GM06990 (cell line): Measurements from ENCODE around the gene TULP3.

Source experiments
- DNase-seq: peaks from one replicate; pipeline ENCODE4 v3.0.0-alpha.2; 2011; ENCODE audit not compliant: insufficient read length; ENCODE audit errors: extremely low read depth
- H3K27me3 ChIP-seq: replicated peaks from 2 replicates; pipeline ENCODE4 v1.6.0; 2011; ENCODE audit warnings: low read length; ENCODE audit not compliant: control insufficient read depth, insufficient read depth
- H3K36me3 ChIP-seq: 2 replicates; pipeline ENCODE4 v1.5.1; 2011; ENCODE audit warnings: low read length; ENCODE audit not compliant: control insufficient read depth, insufficient read depth
- H3K4me3 ChIP-seq: replicated peaks from 2 replicates; pipeline ENCODE4 v1.5.1; 2011; ENCODE audit warnings: low read depth, mild to moderate bottlenecking, control low read depth, low read length
- TF ChIP-seq, protein P1 (sequence below): IDR thresholded peaks from 2 replicates; pipeline ENCODE4 v1.5.1; 2011; ENCODE audit warnings: low read length, control low read depth, mild to moderate bottlenecking, inconsistent platforms; ENCODE audit not compliant: insufficient read depth, poor library complexity, severe bottlenecking

Gene TULP3

DNA sequence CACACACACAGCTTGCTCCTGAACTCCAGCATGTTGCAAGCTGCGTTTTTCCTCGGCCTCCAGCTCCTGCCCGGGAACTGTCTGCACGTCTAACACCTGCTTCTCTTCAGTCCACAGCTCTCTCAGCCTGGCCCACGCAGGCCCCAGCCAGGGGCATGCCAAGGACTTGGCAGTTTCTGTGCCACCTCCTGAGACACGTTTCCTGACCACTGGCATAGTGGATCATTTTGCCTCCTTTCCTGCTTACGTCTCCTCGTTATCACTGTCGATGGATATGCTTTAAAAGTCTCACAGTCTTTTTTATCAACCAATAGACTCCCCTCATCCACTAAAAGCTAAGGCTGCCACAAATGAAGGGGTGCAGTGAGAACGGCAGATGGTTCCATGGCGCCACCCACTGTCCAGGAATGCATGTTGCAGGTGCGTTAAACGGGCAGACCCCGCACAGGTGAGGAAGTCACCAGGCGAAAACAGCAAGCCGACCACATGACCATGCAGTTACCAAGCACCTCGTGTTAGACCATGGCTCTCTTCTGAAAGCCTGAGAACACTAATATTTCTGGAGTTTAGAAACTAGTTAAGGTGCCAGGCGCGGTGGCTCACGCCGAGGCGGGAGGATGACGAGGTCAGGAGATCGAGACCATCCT, 53.8 kb downstream of the TULP3 start:
- H3K36me3 ChIP-seq, result peaks cover 2% of the 10 kb centered on the region; the same call in 1 of the 2 replicates
- TF ChIP-seq, protein P1, sequence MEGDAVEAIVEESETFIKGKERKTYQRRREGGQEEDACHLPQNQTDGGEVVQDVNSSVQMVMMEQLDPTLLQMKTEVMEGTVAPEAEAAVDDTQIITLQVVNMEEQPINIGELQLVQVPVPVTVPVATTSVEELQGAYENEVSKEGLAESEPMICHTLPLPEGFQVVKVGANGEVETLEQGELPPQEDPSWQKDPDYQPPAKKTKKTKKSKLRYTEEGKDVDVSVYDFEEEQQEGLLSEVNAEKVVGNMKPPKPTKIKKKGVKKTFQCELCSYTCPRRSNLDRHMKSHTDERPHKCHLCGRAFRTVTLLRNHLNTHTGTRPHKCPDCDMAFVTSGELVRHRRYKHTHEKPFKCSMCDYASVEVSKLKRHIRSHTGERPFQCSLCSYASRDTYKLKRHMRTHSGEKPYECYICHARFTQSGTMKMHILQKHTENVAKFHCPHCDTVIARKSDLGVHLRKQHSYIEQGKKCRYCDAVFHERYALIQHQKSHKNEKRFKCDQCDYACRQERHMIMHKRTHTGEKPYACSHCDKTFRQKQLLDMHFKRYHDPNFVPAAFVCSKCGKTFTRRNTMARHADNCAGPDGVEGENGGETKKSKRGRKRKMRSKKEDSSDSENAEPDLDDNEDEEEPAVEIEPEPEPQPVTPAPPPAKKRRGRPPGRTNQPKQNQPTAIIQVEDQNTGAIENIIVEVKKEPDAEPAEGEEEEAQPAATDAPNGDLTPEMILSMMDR, result peak; percentile 76
- no peaks in the 10 kb centered on the region for H3K27me3 ChIP-seq
- no peak overlapping the region for H3K4me3 ChIP-seq
- DNase-seq, result no peak

DNA sequence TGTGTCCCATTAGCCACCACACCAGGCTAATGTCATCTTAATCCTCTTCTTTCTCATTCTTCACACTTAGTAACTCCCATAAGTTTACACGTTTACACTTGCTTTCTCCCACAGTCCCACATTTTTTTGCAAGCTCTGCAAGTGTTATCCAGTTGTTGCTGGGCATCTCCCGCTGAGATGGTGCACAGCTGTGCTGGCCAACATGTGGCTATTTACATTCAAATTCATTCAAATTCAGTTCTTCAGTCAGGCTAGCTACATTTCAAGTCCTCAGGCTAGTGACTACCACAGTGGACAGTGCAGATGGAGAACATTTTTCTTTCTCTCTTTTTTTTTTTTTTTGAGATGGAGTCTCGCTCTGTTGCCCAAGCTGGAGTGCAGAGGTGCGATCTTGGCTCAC, 58.7 kb downstream of the TULP3 start:
- no peak overlapping the region for H3K4me3 ChIP-seq
- no peaks in the 10 kb centered on the region for H3K27me3 ChIP-seq
- no peak for DNase-seq
- TF ChIP-seq, protein P1, result no peak
- no peaks in the 10 kb centered on the region for H3K36me3 ChIP-seq

DNA sequence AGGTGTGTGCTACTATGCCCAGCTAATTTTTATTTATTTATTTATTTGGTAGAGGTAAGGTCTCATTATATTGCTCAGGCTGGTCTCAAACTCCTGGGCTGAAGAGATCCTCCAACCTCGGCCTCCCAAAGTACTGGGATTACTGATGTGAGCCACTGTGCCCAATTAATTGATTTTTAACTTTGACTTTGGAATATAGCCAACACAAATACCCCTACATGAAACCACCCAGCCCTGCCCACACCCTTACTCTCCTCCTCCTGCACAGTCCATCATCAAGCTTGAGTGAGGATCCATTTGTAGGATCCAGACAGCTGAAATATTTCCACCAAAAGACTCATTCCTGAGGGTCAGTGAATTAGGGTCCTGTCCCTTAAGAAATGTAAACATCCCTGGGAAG, 65.2 kb downstream of the TULP3 start:
- Histone ChIP-seq H3K27me3 (peaks cover 3% of the 10 kb centered on the region; the same call in 1 of the 2 replicates), H3K36me3 (no peaks in the 10 kb centered on the region), H3K4me3 (no peak overlapping the region)
- TF ChIP-seq, protein P1, result no peak
- no peak for DNase-seq

DNA sequence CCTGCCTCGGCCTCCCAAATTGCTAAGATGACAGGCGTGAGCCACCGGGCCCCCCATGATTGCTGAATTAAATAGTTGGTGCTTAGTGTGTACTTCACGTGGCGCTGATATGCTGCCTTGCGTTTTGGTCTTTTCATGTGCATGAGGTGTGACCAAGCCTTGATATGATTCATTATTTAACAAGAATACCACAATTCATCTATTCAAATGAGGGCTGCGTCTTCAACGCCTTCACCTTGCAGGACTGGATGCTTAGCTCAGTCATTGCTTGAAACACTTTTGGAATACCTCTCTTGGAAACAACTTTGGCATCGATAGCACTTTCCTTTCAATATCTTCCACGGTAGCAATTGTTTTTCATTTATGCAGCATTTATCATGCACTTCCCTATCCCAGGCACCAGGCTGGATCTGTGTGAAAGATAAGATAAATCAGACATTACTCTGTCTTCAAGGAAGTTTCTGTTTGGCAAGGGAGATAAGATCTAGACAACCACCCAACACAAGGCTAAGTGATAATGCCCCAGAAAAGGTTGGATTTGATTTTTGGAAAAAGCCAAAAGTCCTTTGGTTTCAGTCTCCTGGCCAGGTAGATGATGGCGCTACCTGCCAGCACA, 67.2 kb downstream of the TULP3 start:
- H3K27me3 ChIP-seq, result peaks cover 3% of the 10 kb centered on the region; the same call in 1 of the 2 replicates
- TF ChIP-seq, protein P1, result no peak
- no peak overlapping the region for H3K4me3 ChIP-seq
- no peaks in the 10 kb centered on the region for H3K36me3 ChIP-seq
- DNase-seq, result no peak

DNA sequence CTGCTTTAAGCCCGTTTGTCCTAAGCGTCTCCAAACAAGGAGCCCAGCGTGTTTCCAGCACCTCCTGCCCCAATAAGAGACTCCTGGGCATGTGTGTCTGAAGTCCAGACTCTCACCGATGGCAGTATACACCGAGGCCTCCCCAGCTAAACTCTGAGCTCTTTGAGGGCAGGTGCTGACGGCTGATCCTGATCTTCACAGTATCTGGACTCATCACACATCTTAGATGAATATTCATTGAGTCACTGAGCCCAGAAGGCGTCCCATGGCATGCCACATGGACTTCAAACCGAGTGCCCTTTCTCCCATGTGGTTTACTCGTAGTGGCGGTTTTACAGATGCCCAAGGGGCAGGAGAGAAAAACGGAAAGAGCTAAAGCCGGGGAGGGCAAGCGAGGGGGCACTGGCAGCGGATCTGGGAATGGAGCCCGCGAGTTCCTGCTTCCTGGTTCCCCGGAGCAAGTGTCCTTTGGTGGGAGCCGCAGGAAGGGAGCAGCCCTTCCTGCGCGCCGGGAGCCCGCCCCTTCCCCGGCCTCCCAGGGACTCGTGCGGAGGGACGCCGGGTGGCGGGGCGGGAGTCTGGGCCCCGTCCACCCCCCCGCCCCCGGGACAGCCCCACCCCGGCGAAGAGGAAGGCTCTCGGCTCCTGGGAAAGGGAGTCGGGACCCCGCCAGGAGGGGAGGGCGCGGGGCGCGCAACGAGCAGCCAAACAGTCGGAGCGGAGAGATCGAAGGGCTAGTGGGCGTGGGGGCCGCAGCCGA, 67.9 kb downstream of the TULP3 start:
- DNase-seq, result no peak
- TF ChIP-seq, protein P1, result no peak
- Histone ChIP-seq H3K4me3 (peak overlapping the region; percentile 44), H3K36me3 (no peaks in the 10 kb centered on the region), H3K27me3 (peaks cover 3% of the 10 kb centered on the region; the same call in 1 of the 2 replicates)
